ENCODE results near the gene PIK3C2B. TPM values are rescaled to one million over a fixed set of nuclear protein-coding genes. Genes with fewer than 3 reads are reported as not detected.
A peak's percentile ranks its signal among the peaks of the same experiment; 100 is the strongest.

PIK3C2B gene
- total RNA-seq, 1 donor from 2014 or later = 4.9 TPM

DNA sequence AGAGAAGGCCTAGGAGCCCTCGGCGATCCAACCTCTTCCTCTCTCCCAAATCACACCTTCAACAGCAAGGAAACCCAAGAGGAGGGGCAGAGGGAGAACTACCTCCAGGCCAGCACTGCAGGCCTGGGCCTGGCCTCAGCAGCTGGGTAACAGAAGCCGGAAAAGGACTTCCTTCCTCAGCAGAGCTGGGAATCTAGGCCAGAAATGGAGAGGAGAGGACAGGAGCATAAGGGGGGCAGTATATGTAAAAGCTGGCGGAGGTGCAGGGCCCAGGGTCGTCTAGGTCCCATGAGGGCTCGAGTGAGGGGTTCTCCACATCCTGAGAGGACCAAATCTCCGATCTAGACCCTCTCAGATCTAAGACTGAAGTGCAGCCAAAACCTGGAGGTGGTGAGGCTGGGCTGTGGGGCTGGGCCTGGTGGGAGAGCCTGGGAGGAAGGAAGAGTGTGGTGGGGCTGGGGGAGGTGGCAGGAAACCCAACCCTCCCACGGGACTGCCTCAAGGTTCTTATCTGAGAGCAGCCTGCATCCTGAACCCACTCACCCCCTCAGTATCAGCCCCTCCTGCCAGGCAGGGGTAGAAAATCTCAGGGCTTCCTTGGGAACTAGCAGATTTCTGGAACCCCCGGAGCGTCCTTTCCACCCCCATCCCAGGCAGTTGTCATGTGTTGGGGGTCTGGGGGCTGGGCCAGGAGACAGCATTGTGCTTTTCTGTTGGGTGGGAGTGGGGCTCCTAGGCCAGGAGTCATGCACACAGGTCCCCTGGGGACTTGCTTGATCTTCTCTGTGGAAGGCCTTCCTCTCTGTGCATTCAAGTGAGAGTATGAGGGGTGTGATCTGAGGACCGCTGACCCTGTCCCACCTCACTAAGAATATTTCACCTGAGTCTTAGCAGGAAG is 33.0 kb downstream of the PIK3C2B start:
- no peak for DNase-seq (ENCODE audit: low read depth)

DNA sequence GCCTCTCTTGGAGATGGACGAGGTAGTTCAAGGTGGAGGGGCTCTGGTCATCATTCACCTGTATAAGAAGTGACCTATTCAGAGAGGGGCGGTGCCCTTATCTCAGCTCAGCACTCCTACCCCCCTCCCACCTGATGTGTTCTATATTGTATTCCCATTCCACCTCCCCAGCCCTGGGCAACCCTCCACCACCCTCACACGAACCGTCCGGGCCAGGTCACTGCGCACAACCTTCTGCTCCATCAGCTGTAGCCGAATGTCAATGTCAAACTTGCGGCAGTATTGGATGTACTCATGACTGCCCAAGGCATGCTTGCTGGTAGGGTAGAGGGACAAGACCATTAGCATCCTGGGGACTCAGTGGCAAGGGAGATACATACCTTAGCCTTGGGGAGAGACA is 34.3 kb downstream of the PIK3C2B start:
- no peak for DNase-seq (ENCODE audit: low read depth)

DNA sequence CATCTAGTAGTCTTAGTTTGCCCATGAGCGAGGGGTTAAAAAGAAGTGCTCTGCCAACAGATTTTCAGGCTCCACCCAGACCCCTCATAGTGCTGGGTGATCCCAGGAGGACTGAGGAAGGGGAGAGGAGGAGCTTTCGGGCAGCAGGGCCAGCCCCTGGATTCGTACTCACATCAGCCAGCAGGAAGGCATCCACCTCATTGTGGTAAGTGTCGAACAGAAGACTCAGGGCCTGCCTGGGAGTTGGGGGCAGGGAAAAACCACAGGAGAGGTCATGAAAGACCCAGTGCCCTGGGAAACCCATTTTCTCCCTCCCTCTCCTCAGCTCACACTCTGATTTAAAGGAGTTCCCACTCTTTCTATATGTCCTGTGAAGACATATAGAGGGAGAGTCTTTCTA is 34.9 kb downstream of the PIK3C2B start:
- no peak for DNase-seq (ENCODE audit: low read depth)

DNA sequence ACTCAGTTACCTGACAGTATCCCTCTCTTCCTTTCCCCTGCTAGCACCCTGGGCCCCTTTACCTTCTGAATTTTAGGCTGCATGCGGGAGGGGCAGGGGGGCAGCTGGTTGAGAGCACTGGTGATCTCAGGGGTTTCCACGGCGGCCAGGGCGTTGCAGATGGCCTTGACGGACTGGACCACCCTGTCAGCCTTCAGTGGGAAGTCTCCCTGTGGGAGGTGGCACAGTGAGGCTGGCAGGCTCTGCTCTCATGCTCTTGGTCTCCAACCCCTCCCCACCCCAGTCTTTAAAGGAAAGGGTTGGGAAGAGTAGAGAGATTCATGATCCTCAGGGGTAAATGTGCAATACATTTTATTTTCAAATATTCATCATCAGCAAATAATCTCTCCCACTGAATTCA is 36.9 kb downstream of the PIK3C2B start:
- DNase-seq (ENCODE audit: low read depth) = no peak

DNA sequence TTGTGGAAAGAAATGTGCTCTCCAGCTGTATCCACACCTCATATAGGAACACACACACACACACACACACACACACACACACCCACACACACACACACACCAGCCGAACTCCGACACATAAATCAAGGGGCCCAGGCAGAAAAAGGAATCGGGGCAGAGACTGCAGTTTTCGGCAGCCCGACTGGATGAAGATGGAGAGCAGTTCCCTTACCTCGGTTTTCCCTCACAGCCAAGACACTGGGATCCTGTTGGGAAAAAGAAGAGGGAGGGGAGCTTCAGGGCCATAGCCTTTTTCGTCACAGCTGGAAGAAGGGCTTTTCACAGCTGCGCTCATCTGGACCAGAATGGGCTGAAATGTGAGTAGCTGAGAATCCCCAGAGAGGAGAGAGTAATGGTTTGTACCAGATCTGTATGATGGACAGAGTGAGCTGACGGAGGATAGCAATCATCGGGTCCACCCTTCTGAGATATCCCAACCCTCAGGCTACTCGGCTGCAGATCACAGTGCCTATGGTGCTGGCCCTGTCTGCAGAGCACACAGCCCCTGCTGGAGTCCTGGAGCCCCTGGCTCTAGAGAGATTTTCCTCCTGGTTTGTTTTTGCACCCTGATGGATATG is 37.7 kb downstream of the PIK3C2B start:
- DNase-seq (ENCODE audit: low read depth) = no peak

- no peak for DNase-seq (ENCODE audit: low read depth)
Observed at GRCh38 chr1:204455831-204456145, 38.8 kb downstream of the PIK3C2B start.

GRCh38 chr1:204455063-204455830 is 39.4 kb downstream of the PIK3C2B start:
- no peak for DNase-seq (ENCODE audit: low read depth)

- no peak for DNase-seq (ENCODE audit: low read depth)
Observed at GRCh38 chr1:204454476-204454875, 40.1 kb downstream of the PIK3C2B start.

- DNase-seq (ENCODE audit: low read depth) = no peak
Observed at GRCh38 chr1:204453141-204453772, 41.3 kb downstream of the PIK3C2B start.

DNA sequence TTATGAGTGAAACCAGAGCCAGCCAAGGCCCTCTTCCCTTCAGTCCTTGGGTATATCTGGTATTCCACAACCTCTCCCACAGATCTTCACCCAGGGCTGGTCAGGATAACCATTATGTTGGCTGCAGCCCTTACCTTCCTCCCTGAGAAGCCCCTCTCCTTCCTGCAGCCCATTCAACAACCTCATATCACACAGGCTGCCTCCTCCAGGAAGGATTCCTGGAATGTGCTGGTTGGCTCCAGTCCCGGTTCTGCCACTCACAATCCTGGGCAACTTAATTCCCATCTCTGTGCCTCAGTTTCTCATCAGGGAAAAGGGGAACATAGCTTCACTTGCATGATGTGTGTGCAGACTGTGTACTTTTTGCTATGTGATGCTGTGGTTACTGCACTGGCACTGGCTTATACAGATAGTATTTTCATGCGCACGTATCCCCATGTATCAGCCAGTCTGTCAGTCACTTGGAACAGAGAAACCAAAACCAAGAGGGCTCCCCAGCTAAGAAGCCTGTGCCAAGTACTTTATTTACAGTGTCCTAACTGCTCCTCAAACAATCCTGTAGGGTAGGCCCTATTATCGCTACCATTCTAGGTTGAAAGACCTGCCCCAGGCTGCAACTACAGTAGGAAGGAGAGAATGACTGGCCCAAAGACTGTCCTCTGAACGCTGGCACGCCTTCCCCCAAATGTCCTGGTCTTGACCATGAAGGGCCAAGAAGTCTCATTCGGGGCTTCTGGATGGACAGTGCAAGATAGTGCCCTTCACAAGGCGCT is 43.1 kb downstream of the PIK3C2B start:
- no peak for DNase-seq (ENCODE audit: low read depth)

DNA sequence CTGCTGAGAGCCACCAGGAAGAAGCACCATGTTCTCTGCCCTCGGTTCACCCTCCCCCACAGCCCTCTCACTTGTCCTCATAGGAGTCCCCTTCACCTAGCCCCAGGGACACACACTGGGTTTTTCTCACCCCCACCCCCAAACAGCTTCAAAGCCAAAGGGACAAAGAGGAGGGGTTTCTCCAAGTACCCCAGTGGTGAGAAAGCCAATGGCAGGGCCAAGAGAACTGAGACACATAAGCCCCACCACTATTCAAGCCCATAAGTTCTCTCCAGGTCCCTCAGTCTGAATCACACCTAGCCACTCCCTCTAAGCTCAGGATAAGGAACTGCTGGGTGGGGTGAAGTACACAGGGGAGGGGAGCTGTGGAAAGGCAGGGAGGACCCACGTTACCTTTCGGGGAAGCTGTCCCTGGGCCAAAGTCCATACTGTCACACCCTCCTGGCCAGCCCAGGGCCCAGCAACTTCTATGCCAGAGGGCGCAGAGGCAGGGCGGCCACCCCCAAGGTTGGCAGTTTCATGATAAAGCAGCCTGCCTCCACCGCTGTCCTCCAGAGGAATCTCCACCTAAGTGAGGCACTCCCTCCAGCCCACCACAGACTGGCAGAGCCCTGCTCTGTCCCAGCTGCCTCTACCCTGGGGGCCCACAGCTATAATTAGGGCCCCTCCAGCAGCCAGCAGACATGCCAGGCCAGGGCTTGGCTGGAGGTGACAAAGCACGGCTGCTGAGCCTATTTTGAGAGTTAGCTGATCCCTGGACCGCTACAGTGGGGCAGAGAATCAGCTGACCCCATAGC is 43.9 kb downstream of the PIK3C2B start:
- peak; percentile 95 for DNase-seq (ENCODE audit: low read depth)

DNA sequence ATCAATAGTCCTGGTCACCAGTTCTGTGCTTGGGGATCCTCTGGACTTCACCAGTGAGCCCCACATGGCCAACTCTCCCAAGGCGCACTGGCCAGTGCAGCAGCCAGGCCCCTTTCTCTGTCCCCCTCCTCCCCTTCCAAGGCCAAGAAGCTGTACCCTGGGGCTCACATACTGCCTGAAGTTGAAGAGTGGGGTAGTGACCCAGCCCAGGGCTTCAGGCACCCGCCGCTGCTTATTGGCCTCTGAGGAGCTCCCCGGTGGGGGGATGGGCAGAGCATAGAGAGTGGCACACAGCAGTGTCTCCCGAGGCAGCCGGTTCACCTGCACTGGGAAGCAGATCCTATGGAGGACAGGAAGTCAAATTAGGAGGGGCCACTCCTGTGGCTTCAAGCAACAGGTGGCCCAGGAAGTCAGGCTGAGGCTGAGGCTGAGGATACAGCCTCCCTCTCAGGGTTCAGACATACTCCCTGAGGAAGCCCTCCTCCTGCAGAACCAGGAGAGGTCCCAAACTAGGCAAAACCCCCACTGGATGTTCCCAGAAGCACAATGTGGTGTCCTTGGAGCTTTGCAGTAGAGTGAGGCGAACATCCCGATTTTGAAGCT is 44.8 kb downstream of the PIK3C2B start:
- DNase-seq (ENCODE audit: low read depth) = no peak

GRCh38 chr1:204448991-204449677 is 45.5 kb downstream of the PIK3C2B start:
- no peak for DNase-seq (ENCODE audit: low read depth)

- no peak for DNase-seq (ENCODE audit: low read depth)
Observed at GRCh38 chr1:204448344-204448964, 46.2 kb downstream of the PIK3C2B start.

DNA sequence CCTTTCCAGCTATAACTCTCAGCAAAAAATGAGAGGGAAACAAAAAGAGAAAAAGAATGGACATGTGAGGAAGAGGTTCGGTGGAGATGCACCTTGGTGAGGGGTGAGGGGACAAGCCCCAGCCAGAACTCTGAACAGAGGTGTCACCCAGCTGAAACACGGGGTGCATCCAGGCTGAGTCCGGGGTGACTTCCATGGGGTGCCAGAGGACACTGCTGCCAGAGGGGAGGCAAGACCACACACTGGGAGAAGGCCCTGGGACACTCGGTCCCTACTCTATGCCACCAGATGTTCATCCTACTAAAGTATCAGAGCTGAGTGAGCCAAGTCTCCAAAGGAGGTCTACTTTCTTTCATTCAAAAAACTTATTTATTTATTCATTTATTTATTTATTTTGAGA is 46.9 kb downstream of the PIK3C2B start:
- no peak for DNase-seq (ENCODE audit: low read depth)

- DNase-seq (ENCODE audit: low read depth) = no peak
Observed at GRCh38 chr1:204447190-204447589, 47.4 kb downstream of the PIK3C2B start.

- peak; percentile 86 for DNase-seq (ENCODE audit: low read depth)
Observed at GRCh38 chr1:204446413-204447111, 48.0 kb downstream of the PIK3C2B start.

GRCh38 chr1:204445860-204446412 is 48.7 kb downstream of the PIK3C2B start:
- no peak for DNase-seq (ENCODE audit: low read depth)
